Fibroblast of pulmonary artery (primary cell): ENCODE results near the gene CYB5RL.

ENCODE experiments used
- DNase-seq: peaks from one replicate; pipeline ENCODE4 v3.0.0-alpha.2; 2010; ENCODE audit warnings: low read depth
- H3K4me3 ChIP-seq: replicated peaks from 2 replicates; pipeline ENCODE4 v1.5.1; 2011; ENCODE audit warnings: low read depth, mild to moderate bottlenecking, control low read depth, low read length, moderate library complexity
- TF ChIP-seq, protein P1 (sequence below): IDR thresholded peaks from 2 replicates; pipeline ENCODE4 v1.5.1; 2011; ENCODE audit warnings: mild to moderate bottlenecking, control low read depth, low read length, inconsistent platforms; ENCODE audit errors: missing control alignments

CYB5RL gene

DNA sequence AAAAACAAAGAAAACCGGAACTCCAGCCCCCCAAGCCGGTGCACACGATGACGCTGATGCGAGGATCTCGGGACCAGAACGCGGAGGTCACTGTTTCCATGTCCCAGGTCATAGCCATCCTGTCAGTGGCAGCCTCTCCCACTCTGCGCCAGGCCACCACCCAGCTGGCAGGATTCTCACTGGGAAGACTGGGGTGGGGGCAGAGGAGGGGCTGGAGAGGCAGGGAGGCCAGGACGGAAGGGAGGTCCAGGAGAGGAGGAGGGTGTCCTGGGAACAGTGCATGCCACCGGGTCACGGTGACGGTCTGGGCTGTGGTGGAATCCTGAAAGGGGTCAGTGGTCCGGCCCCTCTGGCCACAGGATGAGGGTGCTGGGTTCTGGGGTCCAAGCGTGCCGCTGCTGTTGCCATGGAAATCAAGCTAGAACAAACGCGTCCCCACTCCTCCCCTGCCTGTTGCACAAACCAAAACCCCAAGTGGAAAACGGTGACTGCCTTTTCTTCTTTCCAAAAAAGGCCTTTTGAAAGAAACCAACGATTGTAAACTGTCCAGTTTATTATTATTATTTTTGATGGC, 26.2 kb upstream of the CYB5RL start:
- DNase-seq: no peak
- no peak overlapping the region for H3K4me3 ChIP-seq
- TF ChIP-seq, protein P1, sequence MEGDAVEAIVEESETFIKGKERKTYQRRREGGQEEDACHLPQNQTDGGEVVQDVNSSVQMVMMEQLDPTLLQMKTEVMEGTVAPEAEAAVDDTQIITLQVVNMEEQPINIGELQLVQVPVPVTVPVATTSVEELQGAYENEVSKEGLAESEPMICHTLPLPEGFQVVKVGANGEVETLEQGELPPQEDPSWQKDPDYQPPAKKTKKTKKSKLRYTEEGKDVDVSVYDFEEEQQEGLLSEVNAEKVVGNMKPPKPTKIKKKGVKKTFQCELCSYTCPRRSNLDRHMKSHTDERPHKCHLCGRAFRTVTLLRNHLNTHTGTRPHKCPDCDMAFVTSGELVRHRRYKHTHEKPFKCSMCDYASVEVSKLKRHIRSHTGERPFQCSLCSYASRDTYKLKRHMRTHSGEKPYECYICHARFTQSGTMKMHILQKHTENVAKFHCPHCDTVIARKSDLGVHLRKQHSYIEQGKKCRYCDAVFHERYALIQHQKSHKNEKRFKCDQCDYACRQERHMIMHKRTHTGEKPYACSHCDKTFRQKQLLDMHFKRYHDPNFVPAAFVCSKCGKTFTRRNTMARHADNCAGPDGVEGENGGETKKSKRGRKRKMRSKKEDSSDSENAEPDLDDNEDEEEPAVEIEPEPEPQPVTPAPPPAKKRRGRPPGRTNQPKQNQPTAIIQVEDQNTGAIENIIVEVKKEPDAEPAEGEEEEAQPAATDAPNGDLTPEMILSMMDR: no peak

DNA sequence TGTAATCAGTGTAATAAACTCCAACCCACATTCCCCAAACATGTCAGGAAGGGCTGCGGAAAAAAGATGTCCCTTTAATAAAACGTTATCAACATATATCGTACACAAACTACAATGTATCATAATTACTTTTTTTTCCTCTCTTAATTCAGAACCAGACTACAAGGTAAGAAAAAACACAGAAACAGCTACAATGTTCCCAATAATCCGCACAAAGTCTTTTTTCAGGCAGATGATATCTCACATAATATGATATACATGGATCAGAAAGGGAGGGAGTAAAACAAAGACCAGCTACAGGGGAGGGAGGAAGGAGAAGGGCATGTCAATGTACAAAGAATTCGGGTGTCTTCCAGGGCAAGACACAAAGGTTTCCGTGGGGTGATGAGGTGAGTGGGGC, 25.5 kb upstream of the CYB5RL start:
- TF ChIP-seq, protein P1: no peak
- no peak for DNase-seq
- no peak overlapping the region for H3K4me3 ChIP-seq

DNA sequence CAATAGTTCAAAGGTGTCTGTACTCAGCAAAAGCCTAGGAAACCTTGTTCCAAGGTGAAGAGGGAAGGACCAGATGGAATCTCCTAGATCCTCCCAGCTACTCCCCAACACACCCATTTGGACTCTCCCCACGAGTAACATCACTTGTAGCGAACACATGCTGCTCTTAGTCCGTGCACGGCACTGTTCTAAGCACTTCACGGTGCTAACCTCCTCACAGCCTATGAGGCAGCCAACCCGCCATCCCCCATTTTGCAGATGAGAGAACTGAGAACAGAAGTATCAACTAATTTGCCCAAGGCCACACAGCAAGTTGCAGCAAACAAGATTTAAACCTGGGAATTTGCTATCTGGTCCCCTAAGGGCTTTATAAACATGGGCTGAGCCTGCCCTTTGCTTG, 24.4 kb upstream of the CYB5RL start:
- no peak overlapping the region for H3K4me3 ChIP-seq
- TF ChIP-seq, protein P1: no peak
- no peak for DNase-seq

DNA sequence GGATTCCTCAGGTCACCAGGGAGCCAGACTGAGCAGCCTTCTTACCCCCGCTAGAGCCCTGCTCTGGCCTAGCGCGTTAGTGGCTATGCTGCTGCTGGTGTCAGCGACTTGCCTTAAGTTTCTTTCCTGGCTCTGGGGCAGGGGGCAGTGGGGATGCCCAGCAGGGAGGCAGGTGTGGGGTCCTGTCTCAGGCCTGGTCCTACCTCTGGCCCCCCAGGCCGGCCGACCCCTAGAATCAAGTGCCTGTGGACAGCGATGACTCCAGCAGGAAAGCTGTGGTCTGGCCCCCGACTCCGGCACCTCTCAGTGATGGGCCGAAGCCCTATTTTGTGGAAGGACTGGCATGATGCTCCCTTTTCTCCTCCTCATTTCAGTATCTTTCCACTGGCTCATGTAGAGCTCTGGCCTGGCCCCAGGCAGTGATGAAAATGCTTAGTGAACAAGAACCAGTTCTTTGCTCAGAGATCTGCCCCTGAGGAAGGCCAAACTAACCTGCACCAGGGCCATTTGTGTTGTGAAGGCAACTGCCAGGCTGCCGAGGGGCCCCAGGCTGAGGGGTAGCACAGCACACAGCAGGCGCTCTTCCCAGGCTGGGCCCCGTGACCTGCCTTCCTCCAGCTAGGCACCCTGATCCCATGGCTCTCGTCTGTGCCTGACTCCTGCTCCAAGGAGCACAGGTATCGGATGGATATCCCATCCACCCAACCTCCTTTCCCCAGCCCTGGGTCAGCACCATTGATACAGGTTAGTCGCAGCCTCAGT, 23.8 kb upstream of the CYB5RL start:
- no peak for DNase-seq
- TF ChIP-seq, protein P1: no peak
- no peak overlapping the region for H3K4me3 ChIP-seq

GRCh38 chr1:54222711-54223110, 22.9 kb upstream of the CYB5RL start:
- TF ChIP-seq, protein P1: no peak
- H3K4me3 ChIP-seq: no peak overlapping the region
- no peak for DNase-seq

- TF ChIP-seq, protein P1: no peak
- DNase-seq: no peak
Measured at GRCh38 chr1:54221867-54222484, 22.1 kb upstream of the CYB5RL start.

More at GRCh38 chr1:54221867-54222484, 22.1 kb upstream of the CYB5RL start:
- no peak overlapping the region for H3K4me3 ChIP-seq
